Liver (tissue), 9 donors: ENCODE data around the gene HLCS. TPM values are rescaled to one million over a fixed set of nuclear protein-coding genes. Genes with fewer than 3 reads are reported as not detected.

Experiments used
- DNase-seq: peaks from one replicate; pipeline ENCODE4 v3.0.0-alpha.2; 2017; ENCODE audit warnings: low spot score
- H3K27ac ChIP-seq, 2 donors: one replicate each; pipeline ENCODE4 v1.7.0; 2013; ENCODE audit warnings: inconsistent platforms in 2 of 2, low read length in 2 of 2, control low read depth in 1 of 2, low read depth in 1 of 2, mild to moderate bottlenecking in 1 of 2
- H3K27me3 ChIP-seq, 4 donors: one replicate each; pipeline versions ENCODE4 v1.6.1 to v1.7.0; 2013; ENCODE audit warnings: low read length in 3 of 4, inconsistent platforms in 1 of 4, mild to moderate bottlenecking in 1 of 4, moderate library complexity in 1 of 4; ENCODE audit not compliant: control insufficient read depth in 4 of 4, insufficient read depth in 4 of 4
- H3K36me3 ChIP-seq, 4 donors: one replicate each; pipeline versions ENCODE4 v1.6.1 to v1.7.0; 2013; ENCODE audit warnings: low read length in 3 of 4, mild to moderate bottlenecking in 3 of 4, low read depth in 1 of 4, moderate library complexity in 1 of 4; ENCODE audit not compliant: control insufficient read depth in 4 of 4, insufficient read depth in 3 of 4
- H3K4me1 ChIP-seq, 4 donors: one replicate each; pipeline versions ENCODE4 v1.6.1 to v1.7.0; 2013; ENCODE audit warnings: low read length in 3 of 4, mild to moderate bottlenecking in 3 of 4, moderate library complexity in 1 of 4; ENCODE audit not compliant: control insufficient read depth in 4 of 4, insufficient read depth in 4 of 4
- H3K4me3 ChIP-seq, 3 donors: one replicate each; pipeline versions ENCODE4 v1.6.1 to v1.7.0; 2013; ENCODE audit warnings: low read length in 3 of 3, control low read depth in 1 of 3, low read depth in 1 of 3, mild to moderate bottlenecking in 1 of 3
- H3K9ac ChIP-seq, 2 donors: one replicate each; pipeline ENCODE4 v1.7.0; 2013; ENCODE audit warnings: low read length in 2 of 2, mild to moderate bottlenecking in 2 of 2, moderate library complexity in 2 of 2, control low read depth in 1 of 2, low read depth in 1 of 2
- H3K9me3 ChIP-seq, 4 donors: one replicate each; pipeline versions ENCODE4 v1.6.1 to v1.7.0; 2013; ENCODE audit warnings: low read length in 3 of 4; ENCODE audit not compliant: control insufficient read depth in 4 of 4
- EGR1 ChIP-seq, 2 donors: IDR thresholded peaks; 2 replicates each; pipeline ENCODE4 v1.6.1; 2016 to 2018; ENCODE audit warnings: antibody characterized with exemption in 2 of 2, low read depth in 2 of 2
- FOXA1 ChIP-seq: IDR thresholded peaks from 2 replicates; pipeline ENCODE4 v1.6.1; 2016; ENCODE audit warnings: antibody characterized with exemption
- FOXA2 ChIP-seq: IDR thresholded peaks from 2 replicates; pipeline ENCODE4 v1.6.1; 2016; ENCODE audit warnings: antibody characterized with exemption
- GABPA ChIP-seq, 2 donors: IDR thresholded peaks in 1 of 2; conservative IDR thresholded peaks in 1 of 2; 2 replicates each; pipeline ENCODE4 v1.6.1; 2016; ENCODE audit warnings: antibody characterized with exemption in 2 of 2, mild to moderate bottlenecking in 1 of 2, moderate library complexity in 1 of 2
- HNF4A ChIP-seq, 2 donors: conservative IDR thresholded peaks; 2 replicates each; pipeline ENCODE4 v1.6.1; 2016; ENCODE audit warnings: antibody characterized with exemption in 2 of 2, mild to moderate bottlenecking in 2 of 2
- JUND ChIP-seq, 2 donors: IDR thresholded peaks; 2 replicates each; pipeline ENCODE4 v1.6.1; 2016; ENCODE audit warnings: antibody characterized with exemption in 2 of 2
- NR2F2 ChIP-seq: IDR thresholded peaks from 2 replicates; pipeline ENCODE4 v1.6.1; 2016; ENCODE audit warnings: antibody characterized with exemption
- RXRA ChIP-seq, 2 donors: IDR thresholded peaks; 2 replicates each; pipeline ENCODE4 v1.6.1; 2017 to 2018; ENCODE audit warnings: antibody characterized with exemption in 2 of 2, mild to moderate bottlenecking in 1 of 2
- SP1 ChIP-seq: IDR thresholded peaks from 2 replicates; pipeline ENCODE4 v1.6.1; 2018; ENCODE audit warnings: antibody characterized with exemption, mild to moderate bottlenecking
- TAF1 ChIP-seq: conservative IDR thresholded peaks from 2 replicates; pipeline ENCODE4 v1.6.1; 2016; ENCODE audit warnings: antibody characterized with exemption, mild to moderate bottlenecking
- YY1 ChIP-seq: IDR thresholded peaks from 2 replicates; pipeline ENCODE4 v1.6.1; 2016; ENCODE audit warnings: antibody characterized with exemption, mild to moderate bottlenecking
- WGBS: extraction: QIAGEN DNeasy Blood & Tissue Kit; methylation state at CpG from one replicate; pipeline ENCODE4 v1.1.7; 2013; 5-methylcytosine and 5-hydroxymethylcytosine counted together
- polyA plus RNA-seq, 2 donors: library from polyadenylated mRNA; stranded (reverse) in 1 of 2; unstranded in 1 of 2; fragments of 200-250 nt in 1 of 2; fragments of >200 nt in 1 of 2; fragmentation: Nextera tagmentation in 1 of 2; extraction: Ambion mirVana in 1 of 2; gene quantifications; one replicate each; pipeline versions ENCODE4 v1.2.1 to v1.2.3, GENCODE V29; 2013 to 2015
- total RNA-seq, 2 donors: library from RNA; depleted of rRNA; stranded (reverse); fragments of >200 nt; gene quantifications; one replicate each; pipeline ENCODE4 v1.2.3, GENCODE V29; 2014
- TF ChIP-seq, protein P1 (sequence below): IDR thresholded peaks from 2 replicates; pipeline ENCODE4 v1.6.1; 2016; ENCODE audit warnings: antibody characterized with exemption
- TF ChIP-seq, protein P2 (sequence below): fragments of 150-350 bp; IDR thresholded peaks from 2 replicates; pipeline ENCODE4 v1.5.1; 2017; ENCODE audit warnings: improper control_type of control experiment, low read depth, low read length; ENCODE audit not compliant: missing input control
- TF ChIP-seq, protein P3 (sequence below): IDR thresholded peaks from 2 replicates; pipeline ENCODE4 v1.6.1; 2016; ENCODE audit warnings: antibody characterized with exemption
- TF ChIP-seq, protein P4 (sequence below): IDR thresholded peaks from 2 replicates; pipeline ENCODE4 v1.6.1; 2016; ENCODE audit warnings: antibody characterized with exemption, mild to moderate bottlenecking
- TF ChIP-seq, protein P5 (sequence below): IDR thresholded peaks from 2 replicates; pipeline ENCODE4 v1.6.1; 2016; ENCODE audit warnings: antibody characterized with exemption
- donor health status: healthy.
- donor health status: healthy.
- donor health status: healthy.
- donor health status: healthy.
- donor health status: healthy.

The HLCS gene
- total and polyA plus RNA-seq, 4 donors = 6.6 to 22.5 (median 8.3) TPM

DNA sequence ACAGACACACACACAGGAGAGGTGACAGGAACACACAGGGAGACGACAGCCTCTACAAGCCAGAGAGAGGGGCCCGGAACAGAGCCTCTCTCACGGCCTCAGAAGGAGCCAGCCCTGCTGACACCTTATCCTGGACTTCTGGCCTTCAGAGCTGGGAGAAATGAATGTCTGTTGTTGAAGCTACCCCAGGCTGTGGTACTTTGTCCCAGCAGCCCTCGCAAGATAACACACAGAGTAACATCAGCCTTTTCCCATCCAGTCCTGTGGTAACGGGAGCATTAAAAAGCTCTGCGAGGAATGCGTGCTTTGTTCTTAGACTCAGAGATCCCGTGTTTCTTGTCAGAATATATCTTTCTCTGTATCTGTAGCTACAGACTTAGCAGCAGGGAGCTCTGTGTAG, 136.4 kb downstream of the HLCS start:
- Histone ChIP-seq H3K9ac (no peak overlapping the region), H3K9me3 (no peaks in the 10 kb centered on the region), H3K27me3 (no peaks in the 10 kb centered on the region), H3K4me3 (no peak overlapping the region), H3K4me1 (no peaks in the 10 kb centered on the region), H3K27ac (no peak overlapping the region), H3K36me3 (no peaks in the 10 kb centered on the region)
- DNase-seq = no peak
- TF ChIP-seq, protein P1, sequence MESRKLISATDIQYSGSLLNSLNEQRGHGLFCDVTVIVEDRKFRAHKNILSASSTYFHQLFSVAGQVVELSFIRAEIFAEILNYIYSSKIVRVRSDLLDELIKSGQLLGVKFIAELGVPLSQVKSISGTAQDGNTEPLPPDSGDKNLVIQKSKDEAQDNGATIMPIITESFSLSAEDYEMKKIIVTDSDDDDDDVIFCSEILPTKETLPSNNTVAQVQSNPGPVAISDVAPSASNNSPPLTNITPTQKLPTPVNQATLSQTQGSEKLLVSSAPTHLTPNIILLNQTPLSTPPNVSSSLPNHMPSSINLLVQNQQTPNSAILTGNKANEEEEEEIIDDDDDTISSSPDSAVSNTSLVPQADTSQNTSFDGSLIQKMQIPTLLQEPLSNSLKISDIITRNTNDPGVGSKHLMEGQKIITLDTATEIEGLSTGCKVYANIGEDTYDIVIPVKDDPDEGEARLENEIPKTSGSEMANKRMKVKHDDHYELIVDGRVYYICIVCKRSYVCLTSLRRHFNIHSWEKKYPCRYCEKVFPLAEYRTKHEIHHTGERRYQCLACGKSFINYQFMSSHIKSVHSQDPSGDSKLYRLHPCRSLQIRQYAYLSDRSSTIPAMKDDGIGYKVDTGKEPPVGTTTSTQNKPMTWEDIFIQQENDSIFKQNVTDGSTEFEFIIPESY = no peak
- TF ChIP-seq FOXA1 (no peak), TAF1 (no peak), SP1 (no peak), YY1 (no peak), HNF4A (conservative IDR thresholded peaks at IDR 0.05) (no peak), EGR1 (IDR thresholded peaks at IDR 0.05; ENCODE audit: low read depth in 2 of 2) (no peak), FOXA2 (no peak), GABPA (IDR thresholded peaks at IDR 0.05 in 1 of 2, conservative IDR thresholded peaks at IDR 0.05 in 1 of 2) (no peak), JUND (IDR thresholded peaks at IDR 0.05) (no peak), NR2F2 (no peak)
- TF ChIP-seq, protein P2, sequence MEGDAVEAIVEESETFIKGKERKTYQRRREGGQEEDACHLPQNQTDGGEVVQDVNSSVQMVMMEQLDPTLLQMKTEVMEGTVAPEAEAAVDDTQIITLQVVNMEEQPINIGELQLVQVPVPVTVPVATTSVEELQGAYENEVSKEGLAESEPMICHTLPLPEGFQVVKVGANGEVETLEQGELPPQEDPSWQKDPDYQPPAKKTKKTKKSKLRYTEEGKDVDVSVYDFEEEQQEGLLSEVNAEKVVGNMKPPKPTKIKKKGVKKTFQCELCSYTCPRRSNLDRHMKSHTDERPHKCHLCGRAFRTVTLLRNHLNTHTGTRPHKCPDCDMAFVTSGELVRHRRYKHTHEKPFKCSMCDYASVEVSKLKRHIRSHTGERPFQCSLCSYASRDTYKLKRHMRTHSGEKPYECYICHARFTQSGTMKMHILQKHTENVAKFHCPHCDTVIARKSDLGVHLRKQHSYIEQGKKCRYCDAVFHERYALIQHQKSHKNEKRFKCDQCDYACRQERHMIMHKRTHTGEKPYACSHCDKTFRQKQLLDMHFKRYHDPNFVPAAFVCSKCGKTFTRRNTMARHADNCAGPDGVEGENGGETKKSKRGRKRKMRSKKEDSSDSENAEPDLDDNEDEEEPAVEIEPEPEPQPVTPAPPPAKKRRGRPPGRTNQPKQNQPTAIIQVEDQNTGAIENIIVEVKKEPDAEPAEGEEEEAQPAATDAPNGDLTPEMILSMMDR = no peak
- TF ChIP-seq, protein P3, sequence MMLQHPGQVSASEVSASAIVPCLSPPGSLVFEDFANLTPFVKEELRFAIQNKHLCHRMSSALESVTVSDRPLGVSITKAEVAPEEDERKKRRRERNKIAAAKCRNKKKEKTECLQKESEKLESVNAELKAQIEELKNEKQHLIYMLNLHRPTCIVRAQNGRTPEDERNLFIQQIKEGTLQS = no peak
- TF ChIP-seq, protein P4, sequence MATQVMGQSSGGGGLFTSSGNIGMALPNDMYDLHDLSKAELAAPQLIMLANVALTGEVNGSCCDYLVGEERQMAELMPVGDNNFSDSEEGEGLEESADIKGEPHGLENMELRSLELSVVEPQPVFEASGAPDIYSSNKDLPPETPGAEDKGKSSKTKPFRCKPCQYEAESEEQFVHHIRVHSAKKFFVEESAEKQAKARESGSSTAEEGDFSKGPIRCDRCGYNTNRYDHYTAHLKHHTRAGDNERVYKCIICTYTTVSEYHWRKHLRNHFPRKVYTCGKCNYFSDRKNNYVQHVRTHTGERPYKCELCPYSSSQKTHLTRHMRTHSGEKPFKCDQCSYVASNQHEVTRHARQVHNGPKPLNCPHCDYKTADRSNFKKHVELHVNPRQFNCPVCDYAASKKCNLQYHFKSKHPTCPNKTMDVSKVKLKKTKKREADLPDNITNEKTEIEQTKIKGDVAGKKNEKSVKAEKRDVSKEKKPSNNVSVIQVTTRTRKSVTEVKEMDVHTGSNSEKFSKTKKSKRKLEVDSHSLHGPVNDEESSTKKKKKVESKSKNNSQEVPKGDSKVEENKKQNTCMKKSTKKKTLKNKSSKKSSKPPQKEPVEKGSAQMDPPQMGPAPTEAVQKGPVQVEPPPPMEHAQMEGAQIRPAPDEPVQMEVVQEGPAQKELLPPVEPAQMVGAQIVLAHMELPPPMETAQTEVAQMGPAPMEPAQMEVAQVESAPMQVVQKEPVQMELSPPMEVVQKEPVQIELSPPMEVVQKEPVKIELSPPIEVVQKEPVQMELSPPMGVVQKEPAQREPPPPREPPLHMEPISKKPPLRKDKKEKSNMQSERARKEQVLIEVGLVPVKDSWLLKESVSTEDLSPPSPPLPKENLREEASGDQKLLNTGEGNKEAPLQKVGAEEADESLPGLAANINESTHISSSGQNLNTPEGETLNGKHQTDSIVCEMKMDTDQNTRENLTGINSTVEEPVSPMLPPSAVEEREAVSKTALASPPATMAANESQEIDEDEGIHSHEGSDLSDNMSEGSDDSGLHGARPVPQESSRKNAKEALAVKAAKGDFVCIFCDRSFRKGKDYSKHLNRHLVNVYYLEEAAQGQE = no peak
- WGBS = 93% methylated on average over 8 of the region's 8 CpGs

DNA sequence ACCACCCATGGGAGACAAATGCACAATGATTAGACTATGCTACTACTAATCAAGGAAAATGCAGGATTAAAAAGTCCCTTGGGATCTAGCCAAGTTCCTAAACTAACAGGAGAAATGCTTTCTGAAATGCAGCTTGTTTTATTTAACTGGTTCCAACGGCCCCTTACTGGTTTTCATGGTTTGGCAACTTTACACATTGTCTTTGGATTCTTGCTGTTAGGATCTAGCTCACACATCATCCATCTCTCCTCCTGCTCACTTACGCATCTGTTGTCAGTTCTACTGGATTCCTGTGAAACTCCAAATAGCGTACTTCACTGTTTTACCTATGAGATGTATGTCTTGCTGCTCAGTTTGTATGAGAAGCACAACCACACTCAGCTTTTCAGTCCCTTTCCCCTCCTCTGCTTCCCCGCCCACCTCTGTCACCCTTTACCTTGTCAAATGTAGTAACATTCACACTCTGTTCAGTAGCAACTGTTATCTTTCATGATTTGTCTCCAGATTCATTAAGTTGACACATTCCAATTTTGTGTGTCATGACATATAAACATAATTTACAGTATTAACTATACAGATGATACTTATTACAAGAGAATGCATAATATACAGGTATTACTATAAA, 137.5 kb downstream of the HLCS start:
- no peak overlapping the region for H3K27ac ChIP-seq
- H3K9me3 ChIP-seq = no peaks in the 10 kb centered on the region
- H3K27me3 ChIP-seq = no peaks in the 10 kb centered on the region
- no peak overlapping the region for H3K4me3 ChIP-seq
- DNase-seq = no peak
- no peak overlapping the region for H3K9ac ChIP-seq
- WGBS = 81% methylated on average over 4 of the region's 4 CpGs
- H3K4me1 ChIP-seq = no peaks in the 10 kb centered on the region
- no peaks in the 10 kb centered on the region for H3K36me3 ChIP-seq
- TF ChIP-seq, protein P3 = no peak
- TF ChIP-seq FOXA2 (no peak), RXRA (IDR thresholded peaks at IDR 0.05) (no peak), JUND (IDR thresholded peaks at IDR 0.05) (no peak), TAF1 (no peak), NR2F2 (no peak), YY1 (no peak)
- TF ChIP-seq, protein P5, sequence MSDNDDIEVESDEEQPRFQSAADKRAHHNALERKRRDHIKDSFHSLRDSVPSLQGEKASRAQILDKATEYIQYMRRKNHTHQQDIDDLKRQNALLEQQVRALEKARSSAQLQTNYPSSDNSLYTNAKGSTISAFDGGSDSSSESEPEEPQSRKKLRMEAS = no peak
- TF ChIP-seq, protein P4 = no peak
- TF ChIP-seq, protein P1 = no peak
